ENCODE data around the gene EFL1.
"Not testable (repeated sequence)": the region's sequence is repeated elsewhere in the genome, so short reads cannot be mapped to it uniquely, and the experiment has no call there.

Gene EFL1

GRCh38 chr15:82262422-82263026 is at the start of gene EFL1, which contains the start of gene SAXO2:
Gene EFL1, minus strand, starts transcription at chr15:82262734. Its CDS starts 956 bp downstream, at chr15:82261778.
Gene SAXO2, plus strand, starts transcription at chr15:82262818. Its CDS starts 62 bp downstream, at chr15:82262880.
- DNase-seq: peak; percentile 76

GRCh38 chr15:82311321-82311720 is 48.8 kb upstream of the EFL1 start:
- not testable (repeated sequence) for DNase-seq

GRCh38 chr15:82309802-82310201 is 47.3 kb upstream of the EFL1 start:
- no peak for DNase-seq

GRCh38 chr15:82307714-82308081 is 45.2 kb upstream of the EFL1 start:
- no peak for DNase-seq

- no peak for DNase-seq
These were observed 44.5 kb upstream of the EFL1 start for GRCh38 chr15:82306791-82307713.

GRCh38 chr15:82305621-82306048 is 43.1 kb upstream of the EFL1 start:
- no peak for DNase-seq

DNA sequence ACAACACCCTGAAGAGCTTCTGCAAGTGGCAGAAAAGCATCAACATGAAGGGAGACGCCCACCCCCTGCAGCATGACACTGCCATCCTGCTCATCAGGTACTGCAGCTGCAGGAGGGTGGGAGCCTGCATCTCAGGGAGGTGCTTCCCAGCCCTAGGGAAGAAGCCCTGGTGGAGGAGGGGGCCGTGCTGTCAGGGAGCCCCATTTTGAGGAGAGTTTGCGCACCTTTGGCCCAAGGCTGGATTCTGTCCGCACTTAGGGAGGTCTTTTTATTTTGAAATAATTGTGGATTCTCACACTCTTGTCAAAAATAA is 42.2 kb upstream of the EFL1 start:
- no peak for DNase-seq

DNA sequence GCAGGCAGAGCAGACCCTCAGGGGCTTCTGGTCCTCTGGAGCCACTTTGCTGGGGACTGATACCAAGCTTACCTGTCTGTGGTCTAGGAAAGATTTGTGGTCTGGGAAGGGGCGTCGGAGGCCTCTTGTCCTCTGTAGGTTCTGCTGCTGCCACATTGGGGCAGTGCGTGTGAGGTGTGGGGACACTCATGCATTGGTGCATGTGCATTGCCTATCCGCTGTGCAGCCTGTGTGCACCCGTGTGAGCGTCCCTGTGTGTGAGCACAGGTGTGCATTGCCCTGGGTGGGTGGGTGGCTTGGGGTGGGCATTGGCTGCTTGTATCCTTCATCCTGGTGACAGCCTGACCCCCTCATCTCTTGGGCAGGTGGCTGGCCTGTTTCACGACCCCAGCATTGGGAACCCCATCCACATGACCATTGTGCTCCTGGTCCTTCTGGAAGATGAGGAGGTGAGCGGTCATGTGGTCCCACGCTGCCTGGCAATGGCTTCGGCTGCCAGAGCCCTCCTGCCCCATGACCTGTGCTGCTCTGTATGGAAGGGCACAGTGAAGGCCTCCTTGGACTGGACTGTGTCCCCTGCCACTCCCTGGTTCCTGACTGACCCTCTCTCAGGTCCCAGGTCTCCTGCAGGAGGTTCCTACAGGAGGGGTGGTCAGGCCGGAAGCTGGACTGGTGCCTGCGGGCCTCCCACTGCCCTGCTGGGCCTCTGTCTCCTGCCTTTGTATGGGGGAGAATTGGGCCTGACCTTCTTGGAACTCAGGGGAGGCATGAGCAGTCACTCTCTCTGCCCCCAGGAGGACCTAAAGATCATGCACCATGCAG is 41.6 kb upstream of the EFL1 start:
- no peak for DNase-seq

DNA sequence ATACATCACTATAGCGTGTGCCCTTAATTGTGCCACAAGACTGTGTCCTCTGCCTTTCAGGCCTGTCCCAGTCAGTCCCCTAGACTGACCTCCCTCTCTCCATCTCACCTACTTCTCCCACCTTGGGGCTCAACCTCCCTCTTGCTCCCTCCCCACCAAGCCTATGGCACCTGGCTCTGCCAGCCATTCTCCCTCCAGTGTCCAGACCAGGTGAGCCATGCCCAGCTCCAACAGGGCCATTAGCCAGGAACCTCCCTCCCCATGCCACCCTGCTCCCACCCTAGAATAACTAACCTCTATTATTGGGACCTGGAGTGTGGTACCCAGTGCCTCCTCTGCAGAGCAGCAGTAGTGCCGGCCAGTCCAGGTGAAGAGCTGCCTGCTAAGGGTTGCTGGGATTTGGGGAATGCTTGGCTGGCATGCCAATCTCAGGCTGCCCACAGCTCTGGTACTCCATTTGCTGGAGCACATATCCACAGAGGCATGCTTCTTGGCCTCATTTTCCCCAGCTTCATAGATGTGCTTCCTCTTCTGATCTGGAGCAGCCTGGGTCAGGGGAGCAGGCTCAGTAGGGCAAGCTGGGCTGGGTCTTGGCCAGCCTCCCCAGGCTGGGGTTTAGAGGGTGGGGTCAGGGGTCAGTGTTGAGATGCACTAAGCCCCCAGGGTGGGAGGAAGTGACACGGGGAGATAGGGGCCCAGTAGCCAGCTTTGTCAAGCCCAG is 38.9 kb upstream of the EFL1 start:
- DNase-seq: no peak

- no peak for DNase-seq
These were observed 38.3 kb upstream of the EFL1 start for GRCh38 chr15:82300883-82301282.

GRCh38 chr15:82300326-82300725 is 37.8 kb upstream of the EFL1 start:
- not testable (repeated sequence) for DNase-seq

DNA sequence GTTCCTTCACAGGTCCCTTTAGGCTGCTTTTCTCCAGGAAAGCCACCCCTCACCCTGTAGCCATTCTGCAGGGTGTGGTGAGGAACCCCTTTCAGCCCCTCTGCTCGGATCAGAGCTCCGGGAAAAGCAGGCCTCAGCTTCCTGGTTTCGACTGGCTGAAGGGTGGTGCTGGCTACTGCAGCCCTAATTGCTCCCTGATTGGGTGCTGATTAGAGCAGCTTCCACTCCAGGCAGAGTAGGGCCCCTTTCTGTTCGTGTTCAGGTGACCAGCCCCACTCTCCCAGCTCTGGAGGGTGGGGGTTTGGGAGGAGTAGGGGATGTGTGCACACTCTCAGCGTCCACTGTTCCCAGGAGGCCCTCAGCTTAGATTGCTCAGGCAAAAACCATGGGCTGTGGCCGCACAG is 37.0 kb upstream of the EFL1 start:
- DNase-seq: not testable (repeated sequence)

GRCh38 chr15:82298520-82298919 is 36.0 kb upstream of the EFL1 start:
- DNase-seq: no peak

DNA sequence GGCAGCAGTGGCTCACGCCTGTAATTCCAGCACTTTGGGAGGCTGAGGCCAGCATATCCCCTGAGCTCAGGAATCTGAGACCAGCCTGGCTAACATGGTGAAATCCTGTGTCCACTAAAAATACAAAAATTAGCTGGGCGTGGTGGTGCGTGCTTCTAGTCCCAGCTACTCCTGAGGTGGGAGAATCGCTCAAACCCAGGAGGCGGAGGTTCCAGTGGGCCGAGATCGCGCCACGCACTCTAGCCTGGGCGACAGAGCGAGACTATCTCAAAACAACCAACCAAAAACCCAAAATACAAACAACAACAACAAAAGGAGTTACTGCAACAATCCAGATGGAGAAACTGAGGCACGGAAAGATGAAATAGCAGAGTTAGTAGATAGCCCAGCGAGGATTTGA is 35.5 kb upstream of the EFL1 start:
- no peak for DNase-seq

- DNase-seq: no peak
These were observed 35.0 kb upstream of the EFL1 start for GRCh38 chr15:82297546-82297945.

DNA sequence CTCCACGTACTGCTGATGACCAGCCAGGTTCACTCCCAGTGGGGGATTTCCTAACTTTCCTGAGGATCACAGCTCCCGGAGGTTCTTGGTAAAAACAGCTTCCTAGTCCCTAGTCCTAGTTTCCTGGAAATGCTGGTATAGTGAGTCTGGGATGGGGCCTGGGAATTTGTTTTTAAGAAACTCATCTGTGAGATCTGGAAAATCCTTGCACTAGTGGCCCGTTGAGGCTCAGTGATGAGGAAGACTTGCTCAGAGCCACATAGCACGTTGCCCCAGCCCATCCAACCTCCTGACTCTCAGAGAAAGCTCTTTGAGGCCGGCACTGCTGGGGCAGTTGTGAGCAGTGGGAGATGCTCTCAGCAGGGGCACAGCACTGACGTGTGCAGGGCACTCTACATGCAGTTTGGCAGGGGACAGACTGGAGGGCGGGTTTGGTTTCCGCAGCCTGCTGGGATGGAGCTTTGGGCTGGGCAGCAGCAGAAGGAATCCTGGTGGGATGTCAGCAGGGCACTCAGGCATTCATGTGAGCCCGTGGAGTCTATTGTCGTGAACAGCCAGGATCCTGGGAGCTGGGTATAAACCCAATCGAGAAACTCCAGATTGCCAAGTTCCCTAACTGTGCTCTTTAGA is 31.6 kb upstream of the EFL1 start:
- DNase-seq: no peak

DNA sequence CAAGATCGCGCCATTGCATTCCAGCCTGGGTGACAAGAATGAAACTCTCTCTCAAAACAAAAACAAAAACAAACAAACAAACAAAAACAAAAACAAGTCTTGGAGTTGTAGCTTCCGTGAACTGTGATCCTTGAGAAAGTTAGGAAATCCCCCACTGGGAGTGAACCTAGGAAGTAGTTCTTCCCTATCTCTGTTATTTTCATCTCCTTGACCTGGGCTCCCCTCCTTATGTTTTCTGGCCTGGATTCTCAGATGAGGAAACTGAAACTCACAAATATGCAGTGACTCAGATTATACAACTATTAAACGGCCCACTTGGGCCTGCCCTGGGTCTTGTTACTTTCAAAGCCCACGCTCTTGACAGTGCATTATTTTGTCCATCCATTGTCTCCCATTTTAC is 29.7 kb upstream of the EFL1 start:
- no peak for DNase-seq

DNA sequence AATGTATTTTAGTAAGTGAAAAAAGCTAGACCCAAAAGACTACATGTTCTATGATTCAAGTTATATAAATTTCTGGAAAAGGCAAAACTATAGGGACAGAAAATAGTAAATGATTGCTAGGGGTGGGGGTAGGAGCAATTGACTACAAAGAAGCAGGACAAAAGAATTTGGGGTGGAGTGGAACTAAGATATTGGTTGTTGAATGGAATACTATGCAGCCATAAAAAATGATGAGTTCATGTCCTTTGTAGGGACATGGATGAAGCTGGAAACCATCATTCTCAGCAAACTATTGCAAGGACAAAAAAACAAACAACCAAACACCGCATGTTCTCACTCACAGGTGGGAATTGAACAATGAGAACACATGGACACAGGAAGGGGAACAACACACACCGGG is 25.7 kb upstream of the EFL1 start:
- not testable (repeated sequence) for DNase-seq

DNA sequence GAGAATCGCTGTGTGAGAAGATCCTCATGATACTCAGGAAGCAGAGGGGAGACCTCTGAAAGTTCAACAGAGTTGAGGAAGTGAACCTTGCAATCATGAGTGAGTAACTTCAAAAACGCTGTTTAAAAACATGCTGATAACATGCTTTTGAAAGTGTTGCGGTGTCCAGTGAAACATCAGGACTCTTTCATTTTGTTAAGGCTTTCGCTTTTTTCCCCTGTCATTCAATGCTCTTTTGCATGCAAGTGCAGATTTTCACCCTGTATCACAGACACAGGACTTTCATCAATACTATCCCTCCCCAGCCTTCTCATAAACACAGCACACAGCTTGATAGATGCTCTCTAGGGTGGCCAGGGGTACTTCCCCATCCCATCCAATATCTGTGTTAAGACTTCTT is 23.9 kb upstream of the EFL1 start:
- not testable (repeated sequence) for DNase-seq

DNA sequence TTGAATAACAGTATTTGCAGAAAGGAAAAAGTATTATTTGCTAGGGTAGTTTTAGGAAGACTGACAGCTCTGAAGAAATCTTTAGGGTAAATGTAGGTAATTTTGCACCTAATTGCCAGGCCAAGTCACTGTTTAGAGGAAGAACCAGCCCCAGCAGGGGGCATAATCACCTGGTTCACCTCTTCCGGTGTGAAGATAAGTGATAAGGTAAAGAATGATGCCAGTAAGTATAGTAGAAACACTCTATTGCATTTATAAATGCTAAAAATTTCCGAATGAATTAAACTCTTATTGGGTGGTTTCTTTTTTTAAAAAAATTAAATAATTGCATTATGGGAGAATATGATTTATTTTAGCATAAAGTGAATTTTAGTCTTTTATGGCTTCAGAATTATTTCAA is 21.8 kb upstream of the EFL1 start:
- DNase-seq: not testable (repeated sequence)

GRCh38 chr15:82282386-82282785 is 19.9 kb upstream of the EFL1 start:
- DNase-seq: not testable (repeated sequence)

DNA sequence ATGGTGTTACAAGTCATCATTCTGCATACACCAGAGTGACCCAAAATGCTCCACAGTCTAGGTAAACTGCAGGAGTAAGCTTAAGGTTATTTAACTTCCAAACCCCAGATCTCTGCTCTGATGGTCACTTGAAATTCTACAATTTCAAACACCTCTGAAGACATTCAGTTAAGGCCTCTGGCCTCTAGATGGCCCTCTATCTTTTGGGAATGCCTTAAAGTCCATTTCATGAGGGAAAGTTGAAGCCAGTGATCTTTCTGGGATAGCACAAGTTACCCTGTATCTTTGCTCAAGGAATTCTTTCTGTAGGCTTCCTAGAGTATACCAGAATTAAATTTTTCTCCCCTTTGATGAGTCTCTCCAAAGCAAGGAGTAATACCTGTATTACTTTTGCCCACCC is 18.7 kb upstream of the EFL1 start:
- not testable (repeated sequence) for DNase-seq
